Measurements from ENCODE around the gene ERRFI1.
A peak's percentile ranks its signal among the peaks of the same experiment; 100 is the strongest.

ERRFI1 gene

GRCh38 chr1:8017495-8018197, 8.5 kb downstream of the ERRFI1 start:
- DNase-seq: no peak

GRCh38 chr1:8016895-8017241, 9.2 kb downstream of the ERRFI1 start:
- DNase-seq: no peak

DNA sequence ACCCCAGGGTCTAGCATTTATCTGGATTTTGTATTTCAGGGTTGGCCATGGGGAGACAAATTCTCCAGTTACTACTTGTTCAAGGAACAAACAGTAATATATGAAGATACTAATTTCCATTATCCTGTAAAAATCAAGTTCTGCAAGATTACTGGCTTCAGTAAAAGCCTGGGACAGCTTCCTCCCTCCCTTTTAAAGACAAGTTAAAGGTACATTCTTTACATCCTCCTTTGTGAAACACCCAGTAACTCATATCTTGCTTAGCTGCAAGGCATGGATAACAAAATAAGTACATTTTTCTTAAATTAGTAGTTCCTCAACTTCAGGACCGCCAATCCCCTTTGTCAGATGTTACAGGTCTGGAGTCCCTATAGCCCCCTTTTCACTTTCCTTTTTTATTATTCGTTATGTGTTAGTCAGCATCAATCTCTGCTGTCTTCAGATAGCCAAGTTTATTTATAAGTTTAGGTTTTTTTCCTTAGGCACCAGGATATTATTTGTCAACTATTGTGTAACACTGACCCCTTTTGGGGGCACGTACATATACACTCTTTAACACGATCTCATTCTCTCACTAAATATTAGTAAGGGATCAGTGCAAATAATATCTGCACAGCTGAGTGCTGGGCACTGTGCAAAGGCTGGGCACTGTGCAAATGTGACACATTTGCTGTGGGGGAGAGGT, 9.8 kb downstream of the ERRFI1 start:
- DNase-seq: no peak

- DNase-seq: no peak
These were observed 10.3 kb downstream of the ERRFI1 start for GRCh38 chr1:8015809-8016165.

GRCh38 chr1:8015036-8015808, 10.9 kb downstream of the ERRFI1 start:
- no peak for DNase-seq

DNA sequence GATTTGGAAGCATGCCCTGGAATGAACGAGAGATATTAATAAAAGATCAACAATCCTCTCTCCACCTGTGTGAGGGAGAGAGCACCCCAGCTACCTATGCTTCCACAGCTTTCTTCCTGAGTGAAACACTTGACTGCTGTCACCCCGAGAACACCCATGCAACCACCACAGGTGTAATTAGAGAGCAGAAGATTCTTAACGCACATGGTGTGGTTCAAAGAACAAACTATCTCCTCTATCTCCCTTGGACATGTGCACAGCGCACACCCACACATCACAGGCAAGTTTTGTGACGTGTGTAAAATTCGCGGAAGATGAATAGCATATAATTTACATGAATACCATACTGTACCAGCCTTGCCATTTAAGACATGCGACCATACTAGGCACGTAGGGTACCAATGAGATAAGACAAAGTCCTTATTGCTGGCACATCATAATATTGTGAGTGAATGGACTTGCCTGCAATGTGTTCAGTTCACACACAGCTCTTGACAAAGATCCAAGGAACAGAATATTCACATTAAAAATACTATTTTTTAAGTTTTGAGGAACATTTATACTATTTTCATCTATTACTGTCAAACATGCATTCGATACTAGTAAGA, 11.6 kb downstream of the ERRFI1 start:
- DNase-seq: no peak

DNA sequence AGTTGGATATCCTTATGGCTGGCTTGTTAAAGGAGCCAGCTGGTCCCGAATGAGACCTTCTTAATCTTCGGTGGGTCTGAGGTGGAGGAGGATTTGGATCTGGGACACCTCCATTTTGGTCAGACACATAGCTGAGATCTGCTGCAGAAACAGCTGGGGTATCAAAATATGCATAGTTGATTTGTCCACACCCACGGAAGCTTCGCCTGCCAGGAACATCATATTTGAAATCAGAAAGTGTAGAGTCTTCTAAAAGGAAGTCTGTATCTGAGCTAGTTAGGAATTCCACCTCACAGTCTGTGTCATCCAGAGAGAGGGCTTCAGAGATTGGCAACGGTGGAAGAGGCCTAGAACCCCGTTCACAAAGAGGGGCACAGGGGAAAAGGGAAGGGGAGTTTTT, 12.3 kb downstream of the ERRFI1 start:
- no peak for DNase-seq

- no peak for DNase-seq
These were observed 12.7 kb downstream of the ERRFI1 start for GRCh38 chr1:8013399-8013798.

GRCh38 chr1:8012955-8013354, 13.2 kb downstream of the ERRFI1 start:
- DNase-seq: no peak

DNA sequence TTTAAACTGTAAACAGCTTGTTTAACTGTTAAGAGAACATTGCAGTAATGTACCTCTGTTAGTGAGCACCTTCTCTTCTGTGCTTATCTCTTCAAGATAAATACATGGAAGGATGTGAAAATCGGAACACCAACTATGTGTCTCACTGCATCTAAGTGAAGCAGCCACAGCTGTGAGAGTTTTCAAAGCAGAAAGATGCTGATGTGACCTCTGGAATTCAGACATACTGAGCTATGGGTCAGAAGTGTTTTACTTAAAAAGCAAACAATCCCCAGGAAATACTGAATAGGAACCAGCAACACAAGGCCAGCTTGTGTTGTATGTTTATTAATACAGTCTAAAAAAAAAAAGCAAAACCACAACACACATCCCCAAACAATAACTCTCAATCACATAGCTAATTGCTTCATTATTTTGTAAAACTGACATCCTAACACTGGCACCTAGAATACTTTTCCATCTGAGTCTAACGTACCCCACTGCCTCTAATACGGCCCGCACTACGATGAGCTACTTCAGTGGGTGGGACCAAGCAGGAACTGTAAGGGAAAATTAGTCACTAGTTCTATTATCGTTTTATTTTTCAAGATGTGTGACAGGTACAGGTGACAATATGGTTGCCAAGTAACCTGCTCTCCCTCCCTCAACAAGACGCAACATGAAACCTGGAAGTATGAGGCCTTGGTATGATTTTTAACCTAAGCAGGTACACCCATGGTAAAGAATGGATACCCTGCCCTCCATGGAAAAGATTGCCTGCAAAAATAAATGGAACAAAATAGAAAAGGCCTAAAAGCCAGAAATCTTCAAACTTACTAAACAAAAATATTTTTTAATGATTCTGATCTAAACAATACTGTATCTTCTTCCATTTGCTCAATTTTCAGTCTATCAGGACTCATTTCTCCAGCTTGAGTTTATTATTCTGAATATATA, 13.9 kb downstream of the ERRFI1 start:
- DNase-seq: no peak

- no peak for DNase-seq
These were observed 15.1 kb downstream of the ERRFI1 start for GRCh38 chr1:8011016-8011415.

GRCh38 chr1:8010080-8010664, 15.9 kb downstream of the ERRFI1 start:
- no peak for DNase-seq

GRCh38 chr1:8009043-8010002, 16.8 kb downstream of the ERRFI1 start:
- DNase-seq: no peak

DNA sequence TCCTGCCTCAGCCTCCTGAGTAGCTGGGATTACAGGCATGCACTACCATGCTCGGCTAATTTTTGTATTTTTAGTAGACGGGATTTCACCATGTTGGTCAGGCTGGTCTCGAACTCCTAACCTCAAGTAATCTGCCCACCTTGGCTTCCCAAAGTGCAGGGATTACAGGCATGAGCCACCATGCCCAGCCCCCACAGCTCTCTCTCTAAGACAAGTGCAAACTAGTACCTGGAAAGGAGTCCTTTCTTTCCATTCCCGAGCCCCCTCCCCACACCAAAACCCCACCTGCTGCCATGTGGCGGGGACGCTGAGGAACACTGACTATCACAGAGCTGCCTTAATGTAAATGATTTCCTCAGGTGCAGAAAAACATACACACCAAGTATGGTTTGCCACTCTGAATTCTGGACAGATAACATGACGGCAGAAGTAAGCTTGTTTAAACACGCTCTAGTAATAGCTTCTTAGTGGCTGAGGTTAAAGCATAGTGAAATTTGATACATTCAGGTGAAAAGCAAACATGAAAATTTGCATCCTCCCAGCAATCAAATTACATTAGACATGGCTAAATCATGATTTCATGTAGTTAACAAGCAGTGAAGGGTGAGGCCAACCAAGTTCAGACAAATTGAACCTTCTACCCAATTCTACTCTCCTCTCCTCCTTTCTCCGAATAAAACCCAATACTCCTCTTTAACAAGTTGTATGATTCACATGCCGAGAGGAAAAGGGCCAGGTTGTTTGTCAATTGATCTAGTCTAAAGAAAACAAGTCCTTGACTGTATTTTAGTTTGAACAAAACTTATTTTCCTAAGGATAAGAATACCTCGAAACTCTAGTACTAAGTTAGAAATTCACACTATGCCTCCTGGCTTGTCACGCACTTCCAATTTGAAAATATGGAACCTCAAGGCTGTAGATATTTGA, 19.8 kb downstream of the ERRFI1 start:
- DNase-seq: peak; percentile 60

DNA sequence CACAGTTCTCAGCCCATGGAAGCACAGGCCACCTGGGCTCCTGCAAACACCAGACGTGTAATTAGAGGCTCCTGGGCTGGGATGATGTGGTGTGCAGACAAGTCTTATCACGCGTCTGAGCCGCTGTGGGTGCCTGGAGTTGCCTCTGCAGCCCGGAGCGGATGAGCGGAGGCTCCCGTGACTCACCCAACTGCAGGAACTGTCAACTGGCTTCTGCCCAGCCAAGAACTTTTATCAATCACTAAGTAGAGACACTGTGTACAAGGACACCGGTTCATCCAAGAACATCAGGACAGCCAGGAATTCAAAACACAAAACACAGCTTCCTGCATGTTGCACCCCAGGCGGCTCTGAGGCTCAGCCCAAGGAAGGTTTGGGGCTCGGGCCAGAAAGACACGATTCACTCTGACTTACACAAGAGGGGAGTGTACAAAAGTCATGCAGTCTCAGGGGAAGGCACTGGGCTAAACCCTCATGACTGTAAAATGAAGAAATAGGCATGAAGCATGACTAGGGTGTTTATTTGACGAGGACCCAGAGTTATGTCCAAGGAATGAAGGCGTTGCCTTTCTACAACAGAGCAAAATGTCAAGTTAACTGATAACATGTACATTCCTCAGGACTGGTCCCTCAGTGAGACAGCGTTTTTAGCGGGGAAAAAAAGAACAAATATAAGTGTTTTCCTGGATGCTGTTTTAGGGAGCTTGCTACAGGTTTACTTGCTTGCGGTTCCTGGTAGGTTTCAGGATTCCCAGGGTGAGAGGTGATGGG, 21.1 kb downstream of the ERRFI1 start:
- no peak for DNase-seq

- DNase-seq: no peak
These were observed 21.9 kb downstream of the ERRFI1 start for GRCh38 chr1:8004113-8004802.

DNA sequence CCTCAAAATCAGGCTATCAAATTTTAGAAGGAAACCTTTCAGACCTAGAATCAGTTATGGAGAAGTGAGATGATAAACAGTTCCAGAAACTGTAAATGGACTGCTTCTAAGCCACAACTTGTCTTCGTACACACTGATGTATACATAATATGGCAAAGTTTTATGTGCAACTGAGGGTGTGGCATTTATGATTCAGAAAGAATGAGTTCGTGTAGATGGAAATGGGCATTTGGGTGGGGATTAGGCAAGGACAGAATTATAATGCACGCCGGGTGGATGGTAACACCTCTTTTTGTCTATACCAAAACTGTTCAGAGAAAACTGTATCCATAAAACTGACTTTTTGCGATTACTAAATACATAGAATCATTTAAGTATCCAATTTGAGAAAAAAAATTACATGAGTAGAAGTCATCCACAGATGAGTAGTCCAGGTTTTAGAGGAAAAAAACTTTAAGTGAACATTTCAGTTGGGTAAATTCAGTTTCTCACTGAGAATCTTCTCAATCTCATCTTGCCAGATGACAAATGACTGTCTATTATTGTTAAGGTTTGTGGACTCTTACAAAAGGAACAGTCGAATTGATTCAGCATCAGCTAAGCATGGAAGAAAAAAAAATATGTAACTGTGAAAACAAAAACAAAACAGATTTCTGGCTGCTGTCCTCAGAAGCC, 22.5 kb downstream of the ERRFI1 start:
- DNase-seq: no peak

- DNase-seq: no peak
These were observed 23.2 kb downstream of the ERRFI1 start for GRCh38 chr1:8002921-8003320.
